HG03575 (cell line): Measurements from ENCODE around the gene TRPM3.

ENCODE experiments used
- ATAC-seq: cut with Tn5 transposase; IDR thresholded peaks from one replicate; pipeline ENCODE4 v1.9.1; 2021; ENCODE audit not compliant: unreplicated experiment, insufficient number of reproducible peaks, low FRiP score; ENCODE audit errors: extremely low read depth

The TRPM3 gene

DNA sequence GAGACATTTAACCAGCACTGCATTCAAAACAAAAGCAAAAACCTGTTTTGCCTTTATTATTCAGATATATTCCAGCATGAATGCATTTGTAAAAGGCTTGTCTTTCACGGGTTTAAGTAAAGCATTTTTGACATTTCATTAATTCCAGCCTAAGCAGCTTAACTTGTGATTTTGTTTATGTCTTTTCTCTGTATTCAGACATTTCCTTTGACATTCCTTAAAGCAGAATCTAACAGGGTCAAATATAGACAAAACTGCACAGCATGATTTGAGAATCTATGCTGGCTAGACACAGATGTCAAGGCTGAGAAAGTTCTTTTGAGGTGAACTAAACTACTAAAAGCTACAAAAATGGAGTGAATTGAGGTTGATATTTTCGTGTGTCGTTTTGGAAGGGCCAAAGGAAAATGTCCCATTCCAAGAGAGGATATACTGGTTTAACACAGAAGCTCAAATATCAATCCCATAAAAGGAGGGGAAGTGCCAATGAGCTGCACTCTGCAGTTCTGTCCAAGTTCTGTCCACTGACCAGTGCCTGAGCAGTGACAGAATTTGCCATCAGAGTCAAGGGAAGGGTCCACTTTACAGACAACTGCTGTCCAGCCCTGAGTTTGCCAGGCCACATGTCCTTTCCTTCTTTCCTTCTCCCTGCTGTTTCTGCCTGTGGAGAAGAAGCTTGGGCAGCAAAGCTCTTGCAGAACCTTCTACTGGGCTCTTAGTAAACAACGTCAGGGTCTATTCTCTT lies 508.2 kb downstream of the TRPM3 start:
- ATAC-seq: no peak

- ATAC-seq: no peak
Observed at GRCh38 chr9:70610287-70610644, 511.2 kb downstream of the TRPM3 start.

DNA sequence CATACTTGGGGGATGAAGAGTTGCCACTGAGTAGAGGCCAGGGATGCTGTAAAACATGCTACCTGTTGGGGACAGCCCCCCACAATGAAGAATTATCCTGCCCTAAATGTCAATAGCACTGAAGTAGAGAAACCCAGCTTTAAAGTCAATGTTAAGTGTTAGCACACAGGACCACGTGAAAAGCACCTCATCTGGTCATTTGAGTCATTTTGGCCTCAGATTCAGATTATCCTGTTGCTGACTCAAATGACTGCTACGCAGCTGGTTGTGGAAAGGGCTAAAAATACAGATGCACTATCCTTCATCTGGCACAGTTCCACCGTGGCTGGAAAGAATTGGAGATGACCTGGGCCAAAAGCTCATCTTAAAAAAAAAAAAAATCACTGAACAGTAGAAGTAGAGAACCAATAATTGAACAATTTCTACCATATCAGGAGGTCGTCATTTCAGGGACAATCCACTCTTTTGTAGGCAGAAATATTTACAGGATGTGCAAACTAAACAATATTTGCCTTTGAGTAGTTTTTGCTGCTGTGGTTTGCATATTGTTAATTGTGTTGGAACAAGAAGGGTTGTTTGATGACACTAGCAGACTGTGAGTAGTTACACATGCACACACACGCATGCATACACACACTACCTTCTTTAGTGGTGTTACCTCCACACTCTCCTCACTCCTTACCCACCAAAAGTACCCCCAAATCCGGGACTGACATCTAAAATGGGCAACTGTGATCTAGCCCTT lies 511.7 kb downstream of the TRPM3 start:
- no peak for ATAC-seq

DNA sequence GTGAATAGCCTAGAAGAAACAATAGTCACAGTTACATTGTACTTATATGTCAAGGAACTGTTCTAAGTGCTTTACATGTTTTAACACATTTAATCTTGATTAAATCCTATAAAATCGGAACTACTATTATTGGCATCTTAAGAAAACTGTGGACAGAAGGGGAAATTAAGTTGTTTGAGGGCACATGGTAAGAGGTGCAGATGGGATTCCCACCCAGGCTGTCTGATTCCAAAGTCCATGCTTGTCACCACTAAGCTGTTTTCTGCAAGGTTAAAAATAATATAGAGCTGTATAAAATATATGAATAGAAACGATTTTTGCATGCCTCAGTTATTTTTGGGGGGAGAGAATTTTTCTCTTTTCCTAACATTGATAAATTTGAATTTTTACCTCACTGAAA lies 512.4 kb downstream of the TRPM3 start:
- ATAC-seq: no peak

DNA sequence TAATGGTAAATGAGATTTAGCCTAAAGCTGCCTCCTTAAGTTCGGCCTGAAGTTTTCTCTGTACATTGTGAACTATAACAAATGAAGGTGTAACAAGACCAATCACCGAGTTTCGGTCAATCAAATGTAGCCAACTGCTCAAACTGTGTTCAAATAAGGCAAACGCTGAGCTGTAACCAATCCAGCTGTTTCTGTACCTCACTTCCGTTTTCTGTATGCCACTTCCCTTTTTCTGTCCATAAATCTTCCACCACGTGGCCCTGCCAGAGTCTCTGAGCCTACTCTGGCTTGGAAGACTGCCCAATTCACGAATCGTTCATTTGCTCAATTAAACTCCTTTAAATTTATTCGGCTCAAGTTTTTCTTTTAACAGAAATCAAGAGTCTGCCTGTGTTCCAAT lies 513.5 kb downstream of the TRPM3 start:
- no peak for ATAC-seq

DNA sequence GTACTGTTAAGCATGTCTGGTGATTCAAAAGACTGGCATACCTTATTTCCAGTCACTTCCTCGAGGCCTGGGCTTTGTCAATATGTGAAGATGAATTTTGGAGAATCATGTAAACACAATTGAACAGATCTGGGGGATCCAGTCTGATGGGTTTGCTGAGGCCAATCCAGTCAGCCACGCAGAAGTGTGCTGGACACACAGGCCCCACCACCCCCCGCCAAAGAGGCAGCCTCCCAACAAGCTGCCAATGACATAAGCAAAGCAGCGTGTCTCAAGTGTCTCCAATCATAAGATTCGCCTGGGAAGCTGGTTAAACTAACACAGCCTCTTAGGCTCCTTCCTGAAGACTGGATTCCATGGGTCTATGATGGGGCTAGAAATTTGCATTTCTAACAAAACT lies 514.1 kb downstream of the TRPM3 start:
- ATAC-seq: no peak

GRCh38 chr9:70603020-70603411 lies 518.4 kb downstream of the TRPM3 start:
- ATAC-seq: no peak

GRCh38 chr9:70602321-70603019 lies 519.0 kb downstream of the TRPM3 start:
- ATAC-seq: no peak

DNA sequence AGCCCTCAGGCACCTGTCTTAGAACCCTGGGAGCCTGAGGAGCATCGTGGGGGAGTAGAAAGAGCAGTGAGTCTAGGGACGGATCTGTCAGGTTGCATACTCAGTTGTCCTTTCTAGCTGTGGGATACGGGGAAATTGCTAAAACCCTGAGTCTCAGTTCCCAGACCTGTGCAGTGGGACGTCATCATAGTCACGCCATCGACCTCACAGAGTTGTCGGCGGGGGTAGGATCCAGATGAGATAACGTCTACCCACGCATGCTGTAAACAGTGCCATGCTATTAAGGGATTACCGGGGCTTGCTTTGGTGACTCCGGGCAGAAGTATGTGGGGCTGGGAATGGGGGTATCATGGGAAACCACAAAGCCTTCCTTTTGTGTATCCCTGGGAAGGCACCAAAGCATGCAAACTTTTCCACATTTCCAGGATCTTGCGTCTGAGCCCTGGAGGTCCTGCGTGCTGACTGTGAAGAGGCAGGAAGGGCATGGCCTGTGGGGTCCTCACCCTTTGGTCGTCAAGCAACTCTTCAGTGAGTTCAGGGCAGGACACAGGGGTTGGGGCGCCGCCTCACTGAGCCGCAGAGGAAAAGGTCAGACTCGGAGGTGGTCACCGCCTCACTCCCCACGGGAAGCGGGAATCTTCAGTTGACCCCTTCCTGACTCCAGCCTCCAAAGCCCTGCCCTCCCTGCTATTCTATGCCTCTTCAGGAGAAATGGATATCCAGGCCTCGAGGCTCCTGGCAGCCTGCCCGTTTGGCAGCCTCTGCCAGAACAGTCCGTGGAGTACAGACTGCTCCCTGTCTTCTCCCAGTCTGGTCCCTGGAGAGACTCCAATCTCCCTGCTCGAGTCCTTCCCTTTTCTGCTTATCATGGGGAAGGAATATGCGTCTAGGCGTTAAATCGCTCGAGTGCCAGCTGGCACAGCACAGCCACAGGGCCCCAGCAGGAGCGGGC lies 520.1 kb downstream of the TRPM3 start:
- no peak for ATAC-seq

GRCh38 chr9:70600506-70600905 lies 520.9 kb downstream of the TRPM3 start:
- ATAC-seq: no peak

DNA sequence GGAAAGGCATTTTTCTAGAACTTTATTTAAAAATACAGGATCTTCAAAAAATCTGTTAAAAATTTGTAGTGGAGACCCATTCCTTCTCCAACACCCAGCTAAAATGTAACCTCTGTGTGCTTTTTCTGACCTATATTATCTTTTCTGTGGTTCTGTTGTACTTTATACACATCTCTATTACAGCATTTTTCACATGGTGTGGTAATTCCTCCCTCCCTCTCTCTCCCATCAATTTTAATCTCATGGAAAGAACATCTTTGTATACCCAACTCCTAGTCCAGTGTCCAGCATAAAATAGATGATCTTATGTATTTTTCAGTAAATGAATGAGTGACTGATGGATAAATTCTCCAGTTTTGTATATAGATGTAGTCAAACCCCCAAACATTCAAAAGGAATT lies 523.5 kb downstream of the TRPM3 start:
- ATAC-seq: no peak

- ATAC-seq: no peak
Observed at GRCh38 chr9:70595211-70595610, 526.2 kb downstream of the TRPM3 start.

- no peak for ATAC-seq
Observed at GRCh38 chr9:70594386-70594944, 527.0 kb downstream of the TRPM3 start.

DNA sequence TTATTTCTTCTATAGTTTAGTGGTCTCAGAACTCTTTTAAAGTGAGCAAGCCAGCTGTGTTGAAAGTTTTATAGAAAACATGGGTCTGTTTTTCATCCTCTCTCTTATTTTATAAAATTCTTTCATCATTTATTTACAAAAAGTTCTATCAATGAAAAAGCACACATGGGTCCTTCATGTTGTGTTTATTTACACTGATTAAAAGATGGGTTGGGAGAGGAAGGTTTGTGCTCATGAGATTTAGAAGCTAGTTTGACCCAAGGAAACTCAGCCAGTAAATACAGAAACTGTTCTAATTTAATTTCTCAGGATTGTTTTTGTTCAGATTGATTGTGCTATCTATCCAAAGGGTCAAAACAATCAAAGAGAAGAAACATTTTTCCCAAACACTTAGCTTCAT lies 528.2 kb downstream of the TRPM3 start:
- ATAC-seq: no peak

DNA sequence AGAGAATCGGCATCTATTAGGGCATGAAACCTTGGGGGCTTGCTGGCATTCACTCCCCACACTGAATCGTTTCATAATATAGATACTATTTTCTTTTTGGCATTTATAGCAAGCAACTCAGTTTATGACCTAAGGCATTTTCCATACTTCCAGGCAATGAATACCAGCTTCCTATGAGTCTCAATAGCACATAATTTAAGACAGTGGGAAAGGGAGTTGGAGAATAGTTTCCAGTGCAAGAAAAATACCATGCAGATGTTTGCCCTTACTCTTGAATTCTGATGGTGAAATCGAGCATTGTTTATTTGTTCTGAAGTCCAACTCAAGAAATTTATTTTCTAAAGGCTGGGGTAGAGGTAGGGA lies 531.1 kb downstream of the TRPM3 start:
- ATAC-seq: no peak

DNA sequence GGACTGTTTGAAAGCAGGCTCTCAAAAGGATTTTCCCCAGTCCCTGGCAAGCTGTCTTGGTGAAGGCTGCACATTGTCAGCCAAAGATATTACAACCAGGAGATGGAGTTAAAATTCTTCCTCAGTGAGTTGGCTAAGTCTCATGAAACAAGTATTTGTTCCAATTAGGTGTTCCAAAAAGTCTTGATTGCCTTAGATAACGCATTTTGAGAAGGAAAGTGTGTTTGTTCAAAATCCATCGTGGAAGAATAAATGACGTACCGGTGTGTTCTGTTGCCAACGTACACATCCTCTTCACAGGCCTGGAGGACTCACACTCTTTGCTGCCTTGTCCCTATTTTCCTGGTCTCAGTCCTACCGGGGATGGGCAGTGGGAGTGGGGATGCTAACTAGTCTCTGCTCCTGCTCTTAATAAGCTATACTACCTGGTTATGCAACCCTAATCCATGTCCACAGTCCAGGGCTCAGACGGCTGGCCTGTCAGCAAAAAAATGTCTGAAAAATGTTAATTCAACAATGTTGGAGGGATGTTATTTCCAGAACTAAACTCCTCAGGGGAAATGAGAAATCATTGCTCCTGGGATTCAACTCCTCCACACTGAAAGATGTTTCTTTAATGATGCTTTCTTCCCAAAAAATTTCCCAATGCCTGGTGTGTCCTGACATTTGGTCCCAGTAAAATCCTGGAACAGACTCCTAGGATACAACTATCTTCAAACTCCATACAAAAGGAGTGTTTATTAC lies 531.7 kb downstream of the TRPM3 start:
- no peak for ATAC-seq

- ATAC-seq: no peak
Observed at GRCh38 chr9:70588999-70589398, 532.4 kb downstream of the TRPM3 start.

DNA sequence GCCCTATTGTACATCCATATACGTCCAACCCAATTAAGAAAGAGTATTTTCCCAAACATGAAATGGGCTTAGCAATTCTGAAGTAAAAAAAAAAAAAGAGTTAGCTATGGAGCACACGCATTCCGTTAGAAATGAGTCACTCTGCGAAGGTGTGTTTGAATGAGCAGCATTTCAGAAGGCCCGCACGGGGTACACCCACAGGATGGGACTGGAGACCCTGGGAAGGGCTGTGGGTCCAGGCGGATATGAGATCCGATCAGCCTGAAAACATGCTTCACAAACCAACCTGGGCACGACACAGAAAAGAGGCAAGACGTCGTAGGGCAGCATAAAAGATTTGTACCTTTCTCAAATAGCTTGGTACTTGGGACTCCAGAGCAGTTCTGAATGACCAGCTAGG lies 533.0 kb downstream of the TRPM3 start:
- no peak for ATAC-seq
